22Rv1 (cell line): ENCODE measurements around the gene COL5A1.

ENCODE experiments used
- H3K27ac ChIP-seq: fragments of 450-650 bp; 2 replicates; pipeline ENCODE4 v1.5.1; 2017
- ZFX ChIP-seq: fragments of 450-650 bp; IDR thresholded peaks from 2 replicates; pipeline ENCODE4 v1.6.1; 2017; ENCODE audit warnings: antibody characterized with exemption, borderline replicate concordance
- TF ChIP-seq, protein P1 (sequence below): fragments of 450-650 bp; IDR thresholded peaks from 2 replicates; pipeline ENCODE4 v1.5.1; 2017; ENCODE audit warnings: mild to moderate bottlenecking

The COL5A1 gene

GRCh38 chr9:134731497-134732391 lies 90.1 kb downstream of the COL5A1 start:
- H3K27ac ChIP-seq: no peak overlapping the region
- no peak for TF ChIP-seq ZFX
- TF ChIP-seq, protein P1, sequence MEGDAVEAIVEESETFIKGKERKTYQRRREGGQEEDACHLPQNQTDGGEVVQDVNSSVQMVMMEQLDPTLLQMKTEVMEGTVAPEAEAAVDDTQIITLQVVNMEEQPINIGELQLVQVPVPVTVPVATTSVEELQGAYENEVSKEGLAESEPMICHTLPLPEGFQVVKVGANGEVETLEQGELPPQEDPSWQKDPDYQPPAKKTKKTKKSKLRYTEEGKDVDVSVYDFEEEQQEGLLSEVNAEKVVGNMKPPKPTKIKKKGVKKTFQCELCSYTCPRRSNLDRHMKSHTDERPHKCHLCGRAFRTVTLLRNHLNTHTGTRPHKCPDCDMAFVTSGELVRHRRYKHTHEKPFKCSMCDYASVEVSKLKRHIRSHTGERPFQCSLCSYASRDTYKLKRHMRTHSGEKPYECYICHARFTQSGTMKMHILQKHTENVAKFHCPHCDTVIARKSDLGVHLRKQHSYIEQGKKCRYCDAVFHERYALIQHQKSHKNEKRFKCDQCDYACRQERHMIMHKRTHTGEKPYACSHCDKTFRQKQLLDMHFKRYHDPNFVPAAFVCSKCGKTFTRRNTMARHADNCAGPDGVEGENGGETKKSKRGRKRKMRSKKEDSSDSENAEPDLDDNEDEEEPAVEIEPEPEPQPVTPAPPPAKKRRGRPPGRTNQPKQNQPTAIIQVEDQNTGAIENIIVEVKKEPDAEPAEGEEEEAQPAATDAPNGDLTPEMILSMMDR: no peak

DNA sequence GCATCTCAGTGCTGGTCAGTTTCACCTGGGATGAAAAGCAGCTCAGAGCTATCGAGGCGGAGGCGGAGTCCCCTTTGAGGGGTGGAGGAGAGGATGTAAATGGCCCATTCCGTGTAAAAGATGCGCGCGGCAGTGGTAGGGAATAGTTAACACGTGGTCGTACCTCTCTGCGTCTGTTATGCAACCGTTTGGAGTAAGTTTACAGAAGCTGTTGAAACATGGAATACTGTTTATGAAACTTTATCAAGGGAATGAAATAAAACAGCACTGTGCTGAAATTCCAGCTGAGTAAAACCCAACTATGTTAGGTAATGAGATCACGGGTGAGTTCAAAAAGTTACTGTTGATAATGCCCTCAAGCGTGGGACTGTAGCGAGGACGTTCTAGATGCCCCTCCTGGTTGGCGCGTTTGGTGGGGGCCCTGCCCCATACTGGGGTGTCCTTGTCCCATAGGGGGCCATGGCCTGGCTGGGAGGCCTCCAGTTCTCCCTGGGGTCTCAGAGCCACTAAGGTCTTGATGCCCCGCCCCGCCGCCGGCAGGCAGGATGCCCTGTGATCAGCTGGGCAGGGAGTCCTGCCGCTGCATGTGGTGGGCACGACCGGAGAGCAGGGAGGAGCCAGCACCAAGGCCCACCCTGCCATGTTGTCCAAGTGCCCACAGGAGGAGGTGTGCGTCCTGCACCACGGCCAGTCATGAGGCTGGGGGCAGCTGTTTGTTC lies 90.9 kb downstream of the COL5A1 start:
- TF ChIP-seq, protein P1: no peak
- TF ChIP-seq ZFX: no peak
- no peak overlapping the region for H3K27ac ChIP-seq

- H3K27ac ChIP-seq: no peak overlapping the region
- no peak for TF ChIP-seq ZFX
- TF ChIP-seq, protein P1: no peak
These were observed 92.1 kb downstream of the COL5A1 start for GRCh38 chr9:134733480-134734232.

- no peak overlapping the region for H3K27ac ChIP-seq
- TF ChIP-seq, protein P1: no peak
- TF ChIP-seq ZFX: no peak
These were observed 92.7 kb downstream of the COL5A1 start for GRCh38 chr9:134734270-134734669.

DNA sequence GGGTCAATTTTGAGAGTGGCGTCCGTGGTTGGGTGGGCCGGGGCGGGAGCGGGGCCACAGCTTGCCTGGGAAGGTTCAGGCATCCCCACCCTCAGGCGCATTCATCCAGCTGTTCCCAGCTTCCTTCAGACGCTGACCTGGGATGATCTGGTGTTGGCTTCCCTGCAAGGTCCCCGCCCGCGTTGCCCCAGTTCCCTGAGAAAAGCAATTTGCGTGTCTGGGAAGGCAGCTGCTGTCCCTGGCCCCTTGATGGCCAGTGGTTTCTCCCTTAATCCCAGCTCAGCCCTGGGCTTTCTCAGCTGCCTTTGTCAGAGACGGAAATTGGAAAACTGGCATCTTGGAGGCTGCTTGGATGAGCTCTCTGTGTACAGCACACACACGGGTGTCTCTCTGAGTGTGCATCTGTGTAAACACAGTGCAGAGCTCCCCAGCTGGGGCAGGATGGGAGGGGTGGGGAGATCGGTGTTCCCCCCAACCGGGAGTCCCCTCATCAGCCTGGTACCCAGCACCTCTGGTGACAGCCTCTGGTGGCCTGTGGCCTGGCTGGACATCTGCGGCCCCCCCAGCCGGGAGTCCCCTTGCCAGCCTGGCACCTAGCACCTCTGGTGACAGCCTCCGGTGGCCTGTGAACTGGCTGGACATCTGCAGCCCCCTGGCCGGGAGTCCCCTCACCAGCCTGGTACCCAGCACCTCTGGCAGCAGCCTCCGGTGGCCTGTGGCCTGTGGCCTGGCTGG lies 94.0 kb downstream of the COL5A1 start:
- TF ChIP-seq ZFX: no peak
- TF ChIP-seq, protein P1: no peak
- H3K27ac ChIP-seq: no peak overlapping the region

DNA sequence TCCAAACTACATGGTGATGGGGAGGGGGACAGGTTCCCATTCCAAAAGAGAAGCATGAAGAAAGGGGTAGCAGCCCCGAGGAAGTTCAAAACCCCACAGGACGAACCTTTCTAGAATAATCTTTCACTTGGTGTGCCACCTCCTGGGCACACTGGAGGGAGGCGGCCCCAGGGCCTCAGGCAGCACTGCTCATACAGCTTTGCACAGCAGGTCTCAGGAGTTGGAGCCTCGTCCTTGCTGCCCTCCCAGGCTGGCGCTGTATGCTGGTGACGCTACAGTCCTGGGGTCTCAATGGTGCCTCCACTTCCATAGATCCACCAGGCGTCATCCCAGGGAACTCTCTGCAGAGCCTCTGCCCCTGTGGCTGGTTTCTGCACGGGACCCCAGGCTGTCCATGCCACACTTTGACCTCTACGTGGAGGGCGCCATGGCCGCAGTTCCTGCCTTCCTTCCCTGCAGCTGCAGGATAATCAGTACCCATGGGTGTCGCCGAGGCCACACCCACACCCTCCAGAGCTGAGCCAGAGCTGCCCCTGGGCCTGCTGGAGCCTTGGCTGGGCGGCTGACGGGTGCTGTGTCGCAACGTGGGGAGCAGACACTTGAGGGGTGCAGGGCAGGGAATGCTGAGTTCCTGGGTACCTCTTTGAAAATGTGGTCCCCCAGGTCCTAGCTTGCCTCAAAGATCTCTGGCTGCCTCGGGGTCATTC lies 95.3 kb downstream of the COL5A1 start:
- no peak overlapping the region for H3K27ac ChIP-seq
- TF ChIP-seq, protein P1: no peak
- no peak for TF ChIP-seq ZFX
